ENCODE results near the gene KRTAP5-6.
"Not testable (repeated sequence)": the region's sequence is repeated elsewhere in the genome, so short reads cannot be mapped to it uniquely, and the experiment has no call there.

Gene KRTAP5-6

DNA sequence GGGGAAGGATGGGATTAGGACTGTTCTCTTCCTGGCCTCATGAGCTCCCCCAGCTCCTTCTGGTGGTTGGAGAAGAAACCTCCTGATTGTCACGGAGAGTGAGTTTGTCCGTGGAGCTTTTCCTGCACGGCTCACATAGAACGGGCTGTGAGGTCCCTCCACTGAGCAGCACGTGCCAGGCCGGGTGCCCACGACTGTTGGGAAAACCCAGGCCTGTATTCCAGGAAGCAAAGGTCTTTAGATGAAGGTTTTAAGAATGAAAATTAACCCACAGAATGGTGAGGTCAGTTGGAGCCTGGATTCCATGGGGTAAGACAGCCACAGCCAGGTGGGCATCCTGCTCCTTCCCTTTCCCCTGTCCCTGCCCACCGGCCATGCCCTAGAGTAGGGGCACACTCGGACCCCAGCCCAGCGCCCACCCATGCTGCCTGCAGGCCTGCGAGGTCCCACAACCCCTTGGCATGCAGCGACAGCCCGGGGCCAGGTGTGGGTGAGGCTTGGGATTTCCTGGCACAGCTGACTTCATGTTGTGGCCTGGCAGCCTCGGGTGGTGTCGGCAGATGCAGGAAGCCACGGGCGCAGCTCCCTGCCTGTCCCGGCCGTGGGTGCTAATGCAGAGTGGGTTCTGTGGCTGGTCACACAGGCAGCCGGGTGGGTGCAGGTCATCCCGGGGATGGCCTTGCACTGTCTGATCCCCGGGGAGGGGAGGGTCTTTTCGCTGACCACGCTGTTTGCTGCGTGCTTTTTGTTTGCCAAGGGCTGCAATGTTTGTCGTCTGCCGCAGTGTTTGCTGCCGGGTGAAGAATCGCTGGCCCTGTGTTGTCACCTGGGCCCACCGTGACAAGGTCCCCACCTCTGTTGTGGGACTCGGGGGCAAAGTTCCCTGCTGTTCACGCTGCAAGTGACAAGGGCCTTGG, 7.5 kb upstream of the KRTAP5-6 start:
- not testable (repeated sequence) for H3K9me2 ChIP-seq (ENCODE audit: low read depth, low read length); H4K20me1 ChIP-seq (ENCODE audit: insufficient read depth, low read length); H3F3A ChIP-seq (ENCODE audit: insufficient read depth, low read length); H3K36me3 ChIP-seq (ENCODE audit: insufficient read depth, low read length); H3K4me2 ChIP-seq (ENCODE audit: low read length); H3K27ac ChIP-seq (ENCODE audit: low read depth, low read length, poor library complexity, severe bottlenecking); H3K9ac ChIP-seq (ENCODE audit: low read length); H2AFZ ChIP-seq (ENCODE audit: low read length); H3K27me3 ChIP-seq (ENCODE audit: insufficient read depth, low read length); H3K4me3 ChIP-seq (ENCODE audit: low read depth, low read length, poor library complexity, severe bottlenecking); H3K4me1 ChIP-seq (ENCODE audit: insufficient read depth, low read length, severe bottlenecking); H3K79me2 ChIP-seq (ENCODE audit: insufficient read depth, low read length); H3K9me3 ChIP-seq (ENCODE audit: low read length)

DNA sequence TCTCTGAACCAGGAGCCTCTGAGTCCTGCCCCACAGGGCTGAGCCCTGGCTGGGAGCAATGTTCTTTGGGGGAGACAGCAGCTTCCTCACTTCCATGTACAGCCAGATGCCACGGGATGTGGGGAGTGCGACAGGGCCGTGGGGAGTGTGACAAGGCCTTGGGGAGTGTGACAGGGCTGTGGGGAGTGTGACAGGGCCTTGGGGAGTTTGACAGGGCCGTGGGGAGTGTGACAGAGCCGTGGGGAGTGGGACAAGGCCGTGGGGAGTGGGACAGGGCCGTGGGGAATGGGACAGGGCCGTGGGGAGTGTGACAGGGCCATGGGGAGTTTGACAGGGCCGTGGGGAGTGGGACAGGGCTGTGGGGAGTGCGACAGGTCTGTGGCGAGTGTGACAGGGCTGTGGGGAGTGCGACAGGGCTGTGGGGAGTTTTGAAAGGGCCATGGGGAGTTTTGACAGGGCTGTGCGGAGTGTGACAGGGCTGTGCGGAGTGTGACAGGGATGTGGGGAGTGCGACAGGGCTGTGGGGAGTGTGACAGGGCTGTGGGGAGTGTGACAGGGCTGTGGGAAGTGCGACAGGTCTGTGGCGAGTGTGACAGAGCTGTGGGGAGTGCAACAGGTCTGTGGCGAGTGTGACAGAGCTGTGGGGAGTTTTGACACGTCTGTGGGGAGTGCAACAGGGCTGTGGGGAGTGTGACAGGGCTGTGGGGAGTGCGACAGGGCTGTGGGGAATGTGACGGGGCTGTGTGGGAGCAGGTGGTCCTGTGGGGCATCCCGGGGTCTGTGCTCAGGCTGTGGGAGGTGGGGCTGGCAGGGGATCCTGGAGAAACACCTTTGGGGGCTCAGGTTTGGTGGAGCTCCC, 6.6 kb upstream of the KRTAP5-6 start:
- Histone ChIP-seq H3K4me1 (ENCODE audit: insufficient read depth, low read length, severe bottlenecking) (no peaks in the 10 kb centered on the region), H3K27ac (ENCODE audit: low read depth, low read length, poor library complexity, severe bottlenecking) (no peak overlapping the region), H3K4me2 (ENCODE audit: low read length) (no peak overlapping the region), H3K36me3 (ENCODE audit: insufficient read depth, low read length) (no peaks in the 10 kb centered on the region), H3F3A (ENCODE audit: insufficient read depth, low read length) (no peaks in the 10 kb centered on the region), H3K9ac (ENCODE audit: low read length) (no peak overlapping the region), H3K9me3 (ENCODE audit: low read length) (no peaks in the 10 kb centered on the region), H2AFZ (ENCODE audit: low read length) (no peak overlapping the region), H4K20me1 (ENCODE audit: insufficient read depth, low read length) (no peaks in the 10 kb centered on the region), H3K9me2 (ENCODE audit: low read depth, low read length) (no peaks in the 10 kb centered on the region), H3K79me2 (ENCODE audit: insufficient read depth, low read length) (no peaks in the 10 kb centered on the region), H3K4me3 (ENCODE audit: low read depth, low read length, poor library complexity, severe bottlenecking) (no peak overlapping the region), H3K27me3 (ENCODE audit: insufficient read depth, low read length) (no peaks in the 10 kb centered on the region)
- TF ChIP-seq EZH2 (IDR thresholded peaks at IDR 0.05; ENCODE audit: borderline replicate concordance, low read length): no peak
- TF ChIP-seq, protein P1, sequence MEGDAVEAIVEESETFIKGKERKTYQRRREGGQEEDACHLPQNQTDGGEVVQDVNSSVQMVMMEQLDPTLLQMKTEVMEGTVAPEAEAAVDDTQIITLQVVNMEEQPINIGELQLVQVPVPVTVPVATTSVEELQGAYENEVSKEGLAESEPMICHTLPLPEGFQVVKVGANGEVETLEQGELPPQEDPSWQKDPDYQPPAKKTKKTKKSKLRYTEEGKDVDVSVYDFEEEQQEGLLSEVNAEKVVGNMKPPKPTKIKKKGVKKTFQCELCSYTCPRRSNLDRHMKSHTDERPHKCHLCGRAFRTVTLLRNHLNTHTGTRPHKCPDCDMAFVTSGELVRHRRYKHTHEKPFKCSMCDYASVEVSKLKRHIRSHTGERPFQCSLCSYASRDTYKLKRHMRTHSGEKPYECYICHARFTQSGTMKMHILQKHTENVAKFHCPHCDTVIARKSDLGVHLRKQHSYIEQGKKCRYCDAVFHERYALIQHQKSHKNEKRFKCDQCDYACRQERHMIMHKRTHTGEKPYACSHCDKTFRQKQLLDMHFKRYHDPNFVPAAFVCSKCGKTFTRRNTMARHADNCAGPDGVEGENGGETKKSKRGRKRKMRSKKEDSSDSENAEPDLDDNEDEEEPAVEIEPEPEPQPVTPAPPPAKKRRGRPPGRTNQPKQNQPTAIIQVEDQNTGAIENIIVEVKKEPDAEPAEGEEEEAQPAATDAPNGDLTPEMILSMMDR (IDR thresholded peaks at IDR 0.05; ENCODE audit: low read length): no peak

DNA sequence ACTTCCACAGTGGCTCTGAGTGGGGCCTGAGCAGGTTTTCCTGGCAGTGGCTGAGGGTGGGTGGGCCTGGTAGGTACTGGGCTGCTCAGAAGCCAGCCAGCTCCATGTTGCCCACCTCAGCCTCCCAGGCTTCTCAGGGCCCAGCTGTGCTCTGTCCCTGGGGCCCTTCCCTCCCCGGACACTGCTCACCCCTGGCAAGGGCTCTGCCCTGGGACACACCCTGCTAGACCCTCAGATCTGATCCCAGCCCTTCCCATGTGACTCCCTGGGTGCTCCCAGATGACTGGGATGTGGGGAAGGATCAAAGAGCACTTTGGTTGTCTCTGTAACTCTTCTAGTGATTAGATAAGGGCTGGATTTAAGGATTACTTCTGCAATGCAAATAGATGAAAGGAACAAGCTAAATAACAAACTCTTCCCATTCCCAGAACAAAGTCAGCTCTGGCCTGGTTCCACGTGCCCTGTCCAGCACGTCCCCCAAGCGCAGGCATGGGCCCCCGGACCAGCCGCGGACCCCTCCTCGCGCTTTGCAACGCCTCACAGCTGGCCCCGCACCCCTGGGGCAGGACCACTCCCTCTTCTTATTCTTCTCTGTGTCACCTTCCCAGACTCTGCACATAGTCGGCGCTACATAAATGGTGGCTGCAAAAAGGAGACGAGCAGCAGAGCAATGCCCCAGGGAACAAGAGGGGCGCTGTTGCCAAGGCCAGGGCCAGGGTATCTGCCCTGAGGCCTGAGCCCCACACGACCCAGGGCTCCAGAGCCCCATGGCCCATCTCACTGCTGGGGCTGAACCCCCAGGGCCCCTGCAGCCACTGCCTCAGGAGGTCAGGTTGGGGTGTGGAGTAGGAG, 5.7 kb upstream of the KRTAP5-6 start:
- Histone ChIP-seq H3K79me2 (ENCODE audit: insufficient read depth, low read length) (no peaks in the 10 kb centered on the region), H4K20me1 (ENCODE audit: insufficient read depth, low read length) (no peaks in the 10 kb centered on the region), H3K4me1 (ENCODE audit: insufficient read depth, low read length, severe bottlenecking) (no peaks in the 10 kb centered on the region), H2AFZ (ENCODE audit: low read length) (no peak overlapping the region), H3K27me3 (ENCODE audit: insufficient read depth, low read length) (no peaks in the 10 kb centered on the region), H3K4me2 (ENCODE audit: low read length) (no peak overlapping the region), H3K9me3 (ENCODE audit: low read length) (no peaks in the 10 kb centered on the region), H3K36me3 (ENCODE audit: insufficient read depth, low read length) (no peaks in the 10 kb centered on the region), H3F3A (ENCODE audit: insufficient read depth, low read length) (no peaks in the 10 kb centered on the region), H3K9me2 (ENCODE audit: low read depth, low read length) (no peaks in the 10 kb centered on the region), H3K4me3 (ENCODE audit: low read depth, low read length, poor library complexity, severe bottlenecking) (no peak overlapping the region), H3K9ac (ENCODE audit: low read length) (no peak overlapping the region), H3K27ac (ENCODE audit: low read depth, low read length, poor library complexity, severe bottlenecking) (no peak overlapping the region)
- TF ChIP-seq EZH2 (IDR thresholded peaks at IDR 0.05; ENCODE audit: borderline replicate concordance, low read length): no peak
- TF ChIP-seq, protein P1 (IDR thresholded peaks at IDR 0.05; ENCODE audit: low read length): peak; percentile 11; the same call in 1 of the 2 replicates
